Progenitor cell of endocrine pancreas (in vitro differentiated cells): ENCODE measurements around the gene ZFP92. TPM values are rescaled to one million over a fixed set of nuclear protein-coding genes. Genes with fewer than 3 reads are reported as not detected.

Source experiments
- DNase-seq: peaks from one replicate; pipeline ENCODE4 v3.0.0; 2021; ENCODE audit warnings: low spot score; ENCODE audit not compliant: unreplicated experiment
- H3K27ac Mint-ChIP-seq: 2 replicates; pipeline ENCODE4 v1.8.0; 2021; ENCODE audit warnings: mild to moderate bottlenecking, moderate library complexity, mixed read lengths
- H3K27me3 Mint-ChIP-seq: 2 replicates; pipeline ENCODE4 v1.8.0; 2021; ENCODE audit warnings: mixed read lengths
- H3K36me3 Mint-ChIP-seq: 2 replicates; pipeline ENCODE4 v1.8.0; 2022; ENCODE audit warnings: mixed read lengths; ENCODE audit not compliant: insufficient read depth
- H3K4me1 Mint-ChIP-seq: 2 replicates; pipeline ENCODE4 v1.8.0; 2021; ENCODE audit warnings: low read depth, mixed read lengths
- H3K4me3 Mint-ChIP-seq: 2 replicates; pipeline ENCODE4 v1.8.0; 2021; ENCODE audit warnings: low read depth, mild to moderate bottlenecking, moderate library complexity, mixed read lengths
- H3K9me3 Mint-ChIP-seq: 2 replicates; pipeline ENCODE4 v1.8.0; 2021; ENCODE audit warnings: low read depth, mixed read lengths
- CTCF ChIP-seq: fragments of 200-600 bp; sonication (generic); IDR thresholded peaks from one replicate; pipeline ENCODE4 v1.5.0; 2021; ENCODE audit warnings: antibody characterized with exemption, mild to moderate bottlenecking; ENCODE audit not compliant: unreplicated experiment
- total RNA-seq: library from RNA; stranded (reverse); gene quantifications from 2 replicates; pipeline ENCODE4 v1.2.1, GENCODE V29; 2021

ZFP92 gene
- total RNA-seq, 1 donor from 2014 or later, result 0.38 TPM

- Mint-ChIP-seq H3K4me3 (no peak overlapping the region), H3K27me3 (peaks cover 6% of the 10 kb centered on the region), H3K27ac (no peak overlapping the region), H3K9me3 (no peaks in the 10 kb centered on the region), H3K36me3 (no peaks in the 10 kb centered on the region), H3K4me1 (no peaks in the 10 kb centered on the region)
- no peak for DNase-seq
- no peak for TF ChIP-seq CTCF
Observed at GRCh38 chrX:153392642-153393321, 18.5 kb upstream of the ZFP92 start.

GRCh38 chrX:153394612-153395011 is 16.7 kb upstream of the ZFP92 start:
- TF ChIP-seq CTCF, result no peak
- no peak for DNase-seq
- H3K4me1 Mint-ChIP-seq, result peaks cover 2% of the 10 kb centered on the region
- H3K4me3 Mint-ChIP-seq, result no peak overlapping the region
- no peaks in the 10 kb centered on the region for H3K36me3 Mint-ChIP-seq
- no peaks in the 10 kb centered on the region for H3K9me3 Mint-ChIP-seq
- H3K27ac Mint-ChIP-seq, result no peak overlapping the region
- H3K27me3 Mint-ChIP-seq, result peaks cover 8% of the 10 kb centered on the region

- peaks cover 2% of the 10 kb centered on the region for H3K4me1 Mint-ChIP-seq
- peaks cover 8% of the 10 kb centered on the region for H3K27me3 Mint-ChIP-seq
- no peak for TF ChIP-seq CTCF
- H3K27ac Mint-ChIP-seq, result no peak overlapping the region
- no peak for DNase-seq
- H3K9me3 Mint-ChIP-seq, result no peaks in the 10 kb centered on the region
- H3K4me3 Mint-ChIP-seq, result no peak overlapping the region
- no peaks in the 10 kb centered on the region for H3K36me3 Mint-ChIP-seq
Observed at GRCh38 chrX:153395613-153396319, 15.5 kb upstream of the ZFP92 start.

- Mint-ChIP-seq H3K27ac (no peak overlapping the region), H3K9me3 (peaks cover 5% of the 10 kb centered on the region), H3K4me3 (no peak overlapping the region), H3K27me3 (peaks cover 8% of the 10 kb centered on the region), H3K36me3 (peaks cover 2% of the 10 kb centered on the region), H3K4me1 (peaks cover 2% of the 10 kb centered on the region)
- no peak for DNase-seq
- no peak for TF ChIP-seq CTCF
Observed at GRCh38 chrX:153396320-153397195, 14.7 kb upstream of the ZFP92 start.

- H3K4me3 Mint-ChIP-seq, result no peak overlapping the region
- H3K4me1 Mint-ChIP-seq, result peaks cover 2% of the 10 kb centered on the region
- no peak for DNase-seq
- H3K36me3 Mint-ChIP-seq, result peaks cover 4% of the 10 kb centered on the region
- H3K27me3 Mint-ChIP-seq, result peaks cover 8% of the 10 kb centered on the region
- peaks cover 11% of the 10 kb centered on the region for H3K9me3 Mint-ChIP-seq
- TF ChIP-seq CTCF, result no peak
- no peak overlapping the region for H3K27ac Mint-ChIP-seq
Observed at GRCh38 chrX:153397256-153397960, 13.9 kb upstream of the ZFP92 start.
